HG03159 (cell line): ENCODE data around the gene TMTC2.

ENCODE experiments used
- ATAC-seq: cut with Tn5 transposase; IDR thresholded peaks from one replicate; pipeline ENCODE4 v1.9.1; 2021; ENCODE audit warnings: mild to moderate bottlenecking, moderate library complexity; ENCODE audit not compliant: unreplicated experiment

Gene TMTC2

GRCh38 chr12:82873309-82873708 lies 186.6 kb downstream of the TMTC2 start:
- ATAC-seq = no peak

GRCh38 chr12:82873951-82874350 lies 187.2 kb downstream of the TMTC2 start:
- ATAC-seq = no peak

GRCh38 chr12:82874945-82875344 lies 188.2 kb downstream of the TMTC2 start:
- no peak for ATAC-seq

- no peak for ATAC-seq
These were observed 189.4 kb downstream of the TMTC2 start for GRCh38 chr12:82876075-82876474.

GRCh38 chr12:82877963-82878362 lies 191.3 kb downstream of the TMTC2 start:
- ATAC-seq = no peak

GRCh38 chr12:82880442-82880901 lies 193.8 kb downstream of the TMTC2 start:
- ATAC-seq = no peak

- no peak for ATAC-seq
These were observed 197.0 kb downstream of the TMTC2 start for GRCh38 chr12:82883394-82884355.

GRCh38 chr12:82886671-82887340 lies 200.1 kb downstream of the TMTC2 start:
- no peak for ATAC-seq

- no peak for ATAC-seq
These were observed 207.2 kb downstream of the TMTC2 start for GRCh38 chr12:82893896-82894295.

GRCh38 chr12:82896277-82896676 lies 209.6 kb downstream of the TMTC2 start:
- no peak for ATAC-seq

- no peak for ATAC-seq
These were observed 210.3 kb downstream of the TMTC2 start for GRCh38 chr12:82896979-82897378.

- no peak for ATAC-seq
These were observed 211.7 kb downstream of the TMTC2 start for GRCh38 chr12:82898441-82898840.

GRCh38 chr12:82904219-82904790 lies 217.6 kb downstream of the TMTC2 start:
- no peak for ATAC-seq

- no peak for ATAC-seq
These were observed 223.7 kb downstream of the TMTC2 start for GRCh38 chr12:82910246-82910893.

- no peak for ATAC-seq
These were observed 225.7 kb downstream of the TMTC2 start for GRCh38 chr12:82912406-82912805.

GRCh38 chr12:82919388-82920054 lies 232.8 kb downstream of the TMTC2 start:
- no peak for ATAC-seq

- no peak for ATAC-seq
These were observed 237.2 kb downstream of the TMTC2 start for GRCh38 chr12:82923935-82924334.

- no peak for ATAC-seq
These were observed 239.9 kb downstream of the TMTC2 start for GRCh38 chr12:82926630-82927029.

GRCh38 chr12:82930301-82930700 lies 243.6 kb downstream of the TMTC2 start:
- ATAC-seq = no peak

- ATAC-seq = no peak
These were observed 244.8 kb downstream of the TMTC2 start for GRCh38 chr12:82931349-82932116.
